ENCODE data around the gene SPINK2.
A peak's percentile ranks its signal among the peaks of the same experiment; 100 is the strongest.

The SPINK2 gene

GRCh38 chr4:56821381-56822243 lies at the start of gene SPINK2:
SPINK2 (minus strand) TSS chr4:56821701; CDS start chr4:56821662, 39 bp downstream.
- Histone ChIP-seq H3K9ac (ENCODE audit: insufficient read length) (no peak within 1 kb of the TSS), H3K9me3 (ENCODE audit: low read depth, low read length) (no peaks in the 10 kb centered on the region), H3K36me3 (ENCODE audit: insufficient read depth, low read length) (no peaks in the 10 kb centered on the region), H3K27ac (no peak within 1 kb of the TSS), H3K4me3 (peak within 1 kb of the TSS; percentile 75)
- TF ChIP-seq POLR2AphosphoS5 (IDR thresholded peaks at IDR 0.05; ENCODE audit: borderline replicate concordance, low read depth, low read length) (no peak), EZH2 (IDR thresholded peaks at IDR 0.05) (no peak), FOXP2 (optimal IDR thresholded peaks at IDR 0.05; ENCODE audit: control extremely low read depth, extremely low read length, insufficient read depth) (no peak)
- DNase-seq (ENCODE audit: low read depth, low spot score): no peak

- H3K4me3 ChIP-seq: peak overlapping the region; percentile 73
- H3K27ac ChIP-seq: peak overlapping the region; percentile 90
- H3K36me3 ChIP-seq (ENCODE audit: insufficient read depth, low read length): no peaks in the 10 kb centered on the region
- no peak for TF ChIP-seq EZH2 (IDR thresholded peaks at IDR 0.05)
- peak; percentile 36; the same call in 1 of the 2 replicates for TF ChIP-seq POLR2AphosphoS5 (IDR thresholded peaks at IDR 0.05; ENCODE audit: borderline replicate concordance, low read depth, low read length)
- peak; percentile 61 for TF ChIP-seq FOXP2 (optimal IDR thresholded peaks at IDR 0.05; ENCODE audit: control extremely low read depth, extremely low read length, insufficient read depth)
- DNase-seq (ENCODE audit: low read depth, low spot score): peak; percentile 93
- peak overlapping the region; percentile 19 for H3K9ac ChIP-seq (ENCODE audit: insufficient read length)
- H3K9me3 ChIP-seq (ENCODE audit: low read depth, low read length): no peaks in the 10 kb centered on the region
These were observed 49.4 kb upstream of the SPINK2 start for GRCh38 chr4:56870946-56871345.

- DNase-seq (ENCODE audit: low read depth, low spot score): no peak
- H3K4me3 ChIP-seq: no peak overlapping the region
- no peaks in the 10 kb centered on the region for H3K36me3 ChIP-seq (ENCODE audit: insufficient read depth, low read length)
- H3K9ac ChIP-seq (ENCODE audit: insufficient read length): no peak overlapping the region
- TF ChIP-seq EZH2 (IDR thresholded peaks at IDR 0.05) (no peak), POLR2AphosphoS5 (IDR thresholded peaks at IDR 0.05; ENCODE audit: borderline replicate concordance, low read depth, low read length) (no peak), FOXP2 (optimal IDR thresholded peaks at IDR 0.05; ENCODE audit: control extremely low read depth, extremely low read length, insufficient read depth) (no peak)
- no peak overlapping the region for H3K27ac ChIP-seq
- no peaks in the 10 kb centered on the region for H3K9me3 ChIP-seq (ENCODE audit: low read depth, low read length)
These were observed 42.1 kb upstream of the SPINK2 start for GRCh38 chr4:56863441-56864139.

DNA sequence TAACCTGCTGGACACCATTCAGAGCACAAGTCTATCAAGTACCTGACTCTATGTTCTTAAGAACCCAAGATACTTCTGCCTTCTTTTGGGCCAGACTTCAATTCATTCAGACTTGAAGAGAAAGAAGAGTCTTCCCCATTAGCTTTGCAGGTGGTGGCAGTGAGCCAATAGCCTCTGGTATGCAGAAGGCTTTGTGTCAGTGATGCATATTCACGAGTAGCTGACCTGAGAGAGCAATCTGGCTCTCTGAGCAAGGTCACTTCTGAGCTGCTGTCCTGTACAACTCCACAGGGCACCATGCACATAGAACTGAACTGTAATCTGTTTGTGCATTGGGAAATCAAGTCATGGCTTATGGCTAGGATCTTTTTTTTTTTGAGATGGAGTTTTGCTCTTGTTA lies 39.9 kb upstream of the SPINK2 start:
- TF ChIP-seq POLR2AphosphoS5 (IDR thresholded peaks at IDR 0.05; ENCODE audit: borderline replicate concordance, low read depth, low read length) (no peak), EZH2 (IDR thresholded peaks at IDR 0.05) (no peak), FOXP2 (optimal IDR thresholded peaks at IDR 0.05; ENCODE audit: control extremely low read depth, extremely low read length, insufficient read depth) (no peak)
- H3K4me3 ChIP-seq: no peak overlapping the region
- H3K27ac ChIP-seq: no peak overlapping the region
- no peaks in the 10 kb centered on the region for H3K9me3 ChIP-seq (ENCODE audit: low read depth, low read length)
- no peak overlapping the region for H3K9ac ChIP-seq (ENCODE audit: insufficient read length)
- no peak for DNase-seq (ENCODE audit: low read depth, low spot score)
- H3K36me3 ChIP-seq (ENCODE audit: insufficient read depth, low read length): no peaks in the 10 kb centered on the region

DNA sequence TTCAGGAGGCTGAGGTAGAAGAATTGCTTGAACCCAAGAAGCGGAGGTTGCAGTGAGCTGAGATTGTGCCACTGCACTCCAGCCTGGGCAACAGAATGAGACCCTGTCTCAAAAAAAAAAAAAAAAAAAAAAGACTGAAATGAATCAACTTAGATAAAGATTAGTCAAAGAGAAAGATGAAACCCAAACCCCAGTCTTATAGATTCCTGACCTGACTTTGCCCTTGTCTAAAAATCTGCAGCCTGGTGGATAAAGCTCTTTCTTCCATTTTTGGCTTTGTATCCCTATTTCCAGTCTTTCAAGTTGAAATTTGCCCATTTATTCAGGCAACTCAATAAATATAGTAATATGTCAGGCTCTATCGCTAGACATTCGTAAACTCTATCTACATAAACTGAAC lies 39.3 kb upstream of the SPINK2 start:
- DNase-seq (ENCODE audit: low read depth, low spot score): no peak
- no peak overlapping the region for H3K9ac ChIP-seq (ENCODE audit: insufficient read length)
- H3K36me3 ChIP-seq (ENCODE audit: insufficient read depth, low read length): no peaks in the 10 kb centered on the region
- no peak overlapping the region for H3K4me3 ChIP-seq
- H3K9me3 ChIP-seq (ENCODE audit: low read depth, low read length): no peaks in the 10 kb centered on the region
- TF ChIP-seq FOXP2 (optimal IDR thresholded peaks at IDR 0.05; ENCODE audit: control extremely low read depth, extremely low read length, insufficient read depth) (no peak), POLR2AphosphoS5 (IDR thresholded peaks at IDR 0.05; ENCODE audit: borderline replicate concordance, low read depth, low read length) (no peak), EZH2 (IDR thresholded peaks at IDR 0.05) (no peak)
- H3K27ac ChIP-seq: no peak overlapping the region

DNA sequence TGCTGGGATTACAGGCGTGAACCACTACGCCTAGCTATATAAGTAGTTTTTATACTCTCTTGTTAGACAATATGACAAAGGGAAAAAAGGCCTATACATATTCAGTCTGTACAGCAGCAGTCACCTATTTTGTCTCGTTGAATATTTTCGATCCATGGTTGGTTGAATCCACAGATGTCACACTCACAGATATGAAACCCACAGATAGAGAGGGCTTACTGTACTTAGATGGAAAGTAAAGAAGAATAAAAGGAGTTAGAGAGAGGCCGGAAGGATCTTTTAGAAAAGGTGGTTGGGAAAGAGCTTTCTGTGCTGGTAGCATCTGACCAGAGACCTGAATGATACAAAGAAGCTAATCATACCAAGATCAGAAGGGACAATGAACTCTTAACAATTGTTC lies 38.3 kb upstream of the SPINK2 start:
- DNase-seq (ENCODE audit: low read depth, low spot score): no peak
- Histone ChIP-seq H3K4me3 (no peak overlapping the region), H3K9ac (ENCODE audit: insufficient read length) (no peak overlapping the region), H3K9me3 (ENCODE audit: low read depth, low read length) (no peaks in the 10 kb centered on the region), H3K27ac (no peak overlapping the region), H3K36me3 (ENCODE audit: insufficient read depth, low read length) (no peaks in the 10 kb centered on the region)
- TF ChIP-seq POLR2AphosphoS5 (IDR thresholded peaks at IDR 0.05; ENCODE audit: borderline replicate concordance, low read depth, low read length): no peak
- no peak for TF ChIP-seq FOXP2 (optimal IDR thresholded peaks at IDR 0.05; ENCODE audit: control extremely low read depth, extremely low read length, insufficient read depth)
- TF ChIP-seq EZH2 (IDR thresholded peaks at IDR 0.05): no peak

- H3K4me3 ChIP-seq: no peak overlapping the region
- H3K9me3 ChIP-seq (ENCODE audit: low read depth, low read length): no peaks in the 10 kb centered on the region
- no peaks in the 10 kb centered on the region for H3K36me3 ChIP-seq (ENCODE audit: insufficient read depth, low read length)
- no peak for DNase-seq (ENCODE audit: low read depth, low spot score)
- TF ChIP-seq FOXP2 (optimal IDR thresholded peaks at IDR 0.05; ENCODE audit: control extremely low read depth, extremely low read length, insufficient read depth) (no peak), EZH2 (IDR thresholded peaks at IDR 0.05) (no peak), POLR2AphosphoS5 (IDR thresholded peaks at IDR 0.05; ENCODE audit: borderline replicate concordance, low read depth, low read length) (no peak)
- H3K27ac ChIP-seq: no peak overlapping the region
- no peak overlapping the region for H3K9ac ChIP-seq (ENCODE audit: insufficient read length)
These were observed 36.3 kb upstream of the SPINK2 start for GRCh38 chr4:56857601-56858309.

DNA sequence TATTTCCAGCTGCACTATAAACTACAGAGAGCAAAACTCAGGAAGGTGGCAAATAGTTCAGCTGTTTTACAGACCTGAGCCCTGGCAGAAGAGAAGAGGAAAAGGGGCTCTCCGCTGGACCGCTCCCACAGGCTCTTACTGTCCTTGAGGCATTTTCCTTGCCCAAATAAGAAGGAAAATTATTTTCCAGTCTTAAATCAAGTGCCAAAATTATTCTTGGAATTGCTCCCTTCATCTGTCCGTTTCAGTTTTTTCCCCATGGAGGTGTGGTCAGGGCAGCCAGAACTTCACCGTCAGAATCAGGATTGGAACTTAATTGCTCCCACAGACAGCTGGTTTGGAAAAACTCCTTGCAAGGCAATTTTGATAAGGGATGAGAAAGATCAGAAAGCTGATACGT lies 35.2 kb upstream of the SPINK2 start:
- Histone ChIP-seq H3K4me3 (no peak overlapping the region), H3K9ac (ENCODE audit: insufficient read length) (no peak overlapping the region), H3K9me3 (ENCODE audit: low read depth, low read length) (no peaks in the 10 kb centered on the region), H3K27ac (no peak overlapping the region), H3K36me3 (ENCODE audit: insufficient read depth, low read length) (no peaks in the 10 kb centered on the region)
- no peak for DNase-seq (ENCODE audit: low read depth, low spot score)
- TF ChIP-seq FOXP2 (optimal IDR thresholded peaks at IDR 0.05; ENCODE audit: control extremely low read depth, extremely low read length, insufficient read depth) (no peak), EZH2 (IDR thresholded peaks at IDR 0.05) (no peak), POLR2AphosphoS5 (IDR thresholded peaks at IDR 0.05; ENCODE audit: borderline replicate concordance, low read depth, low read length) (no peak)

Data from SK-N-MC (cell line).